Stimulated activated CD4-positive, alpha-beta T cell treated with anti-CD3 and anti-CD28 coated beads, Interleukin-1b, Interleukin-23, amount 100 ng/mL, for 4 hours (primary cell): ENCODE data around the gene SUPV3L1.
"Not testable (repeated sequence)": the region's sequence is repeated elsewhere in the genome, so short reads cannot be mapped to it uniquely, and the experiment has no call there.

Source experiments
- DNase-seq, 2 donors: peaks; one replicate each; pipeline ENCODE4 v3.0.0-alpha.2; 2020; ENCODE audit warnings: low read depth in 2 of 2

The SUPV3L1 gene

DNA sequence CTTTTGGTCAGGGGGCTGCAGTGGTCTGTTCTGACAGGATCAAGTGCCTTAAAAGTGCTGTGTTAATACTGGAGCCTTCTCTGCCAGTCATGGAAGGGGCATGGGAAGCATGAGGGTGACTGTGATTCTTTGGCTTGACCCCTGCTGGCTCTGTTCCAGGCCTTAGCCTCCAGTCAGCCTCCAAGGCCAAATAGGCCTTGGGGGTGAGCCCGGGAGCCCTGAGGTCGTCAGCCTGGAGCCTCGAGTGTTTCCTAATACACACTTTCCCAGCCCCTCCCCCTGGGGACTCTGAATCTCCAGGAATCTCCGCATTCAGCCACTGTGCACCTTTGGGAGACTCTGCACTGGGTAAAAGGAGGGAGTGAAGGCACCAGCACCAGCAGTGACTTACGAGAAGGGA, 50.1 kb downstream of the SUPV3L1 start:
- no peak for DNase-seq

DNA sequence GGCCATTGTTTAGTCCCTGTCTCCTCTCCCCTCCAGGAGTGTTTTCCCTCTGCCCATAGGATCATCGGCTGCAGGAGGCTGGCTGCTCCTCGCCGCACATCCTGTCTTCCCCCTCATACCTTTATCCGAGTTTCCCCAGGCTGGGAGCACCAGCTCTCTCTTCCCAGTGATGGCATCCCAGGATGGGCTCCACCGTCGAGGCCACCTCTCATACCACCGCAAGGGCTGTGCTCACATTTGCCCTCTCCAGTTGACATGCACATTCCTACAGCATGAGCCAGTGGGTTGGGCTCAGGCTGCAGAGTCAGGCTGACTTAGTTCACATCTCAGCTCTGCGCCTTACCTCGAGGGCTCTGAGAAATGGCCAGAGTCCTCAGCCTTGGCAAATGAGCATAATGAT, 52.2 kb downstream of the SUPV3L1 start:
- no peak for DNase-seq

DNA sequence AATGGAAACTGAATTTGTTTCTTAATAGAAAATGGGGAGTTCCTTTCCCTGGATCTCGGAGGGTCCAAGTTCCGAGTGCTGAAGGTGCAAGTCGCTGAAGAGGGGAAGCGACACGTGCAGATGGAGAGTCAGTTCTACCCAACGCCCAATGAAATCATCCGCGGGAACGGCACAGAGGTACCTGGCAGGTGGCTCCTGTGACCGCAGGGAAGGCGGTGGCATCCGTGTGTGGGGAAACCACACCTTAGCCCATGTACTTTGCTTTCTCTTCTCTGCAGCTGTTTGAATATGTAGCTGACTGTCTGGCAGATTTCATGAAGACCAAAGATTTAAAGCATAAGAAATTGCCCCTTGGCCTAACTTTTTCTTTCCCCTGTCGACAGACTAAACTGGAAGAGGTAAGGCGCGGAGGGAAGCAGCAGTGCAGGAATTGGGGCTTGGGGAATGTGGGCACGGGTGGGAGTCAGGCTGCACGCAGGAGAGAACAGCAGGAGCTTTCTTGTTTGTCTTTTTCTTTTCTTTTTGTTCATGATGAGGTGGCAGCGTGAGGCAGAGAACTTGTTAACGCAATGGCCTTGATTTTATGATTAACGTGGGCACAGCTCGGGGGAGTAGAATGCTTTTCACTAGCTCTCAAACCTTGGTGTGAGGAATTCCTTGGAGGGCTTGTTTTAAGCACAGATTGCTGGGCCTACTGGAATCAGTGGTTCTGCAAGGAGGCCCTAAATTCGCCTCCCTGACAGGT, 52.9 kb downstream of the SUPV3L1 start:
- DNase-seq: no peak

DNA sequence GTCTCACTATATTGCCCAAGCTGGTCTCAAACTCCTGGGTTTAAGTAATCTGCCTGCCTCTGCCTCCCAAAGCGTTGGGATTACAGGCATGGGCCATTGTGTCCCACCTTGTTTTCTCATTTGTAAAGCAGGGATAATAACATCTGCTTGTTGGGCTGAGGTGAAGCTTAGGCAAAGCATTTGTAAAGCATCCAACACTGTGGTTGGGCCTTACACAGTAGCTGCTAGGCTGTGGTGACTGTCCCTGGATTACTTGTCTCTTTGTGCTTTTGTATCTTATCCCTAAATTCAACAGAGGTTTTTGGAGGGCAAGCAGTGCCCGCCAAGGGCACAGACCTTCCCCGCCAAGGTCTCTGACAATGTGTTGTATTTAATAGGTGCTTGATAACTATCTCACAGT, 54.4 kb downstream of the SUPV3L1 start:
- DNase-seq: no peak

GRCh38 chr10:69237528-69238159, 57.6 kb downstream of the SUPV3L1 start:
- DNase-seq: peak; percentile 84 to 90

DNA sequence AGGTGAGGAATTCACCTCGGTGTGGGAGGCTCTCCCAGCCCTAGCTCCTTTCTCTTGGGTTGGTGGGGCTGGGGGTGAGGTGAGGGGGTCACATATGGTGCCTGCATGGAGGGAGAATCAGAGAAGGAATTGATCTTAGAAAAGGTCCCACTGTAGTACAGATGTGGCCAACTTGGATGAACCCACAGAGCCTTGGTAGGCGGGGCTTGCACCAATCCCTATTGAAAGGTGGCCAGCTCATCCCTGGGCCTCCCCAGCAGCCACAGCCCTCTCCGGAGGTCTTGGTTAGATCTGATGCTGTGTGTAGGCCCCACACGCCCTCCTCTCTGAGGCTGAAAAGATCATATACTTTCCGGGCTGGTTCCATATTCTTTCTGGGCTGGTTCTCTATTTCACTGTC, 59.1 kb downstream of the SUPV3L1 start:
- no peak for DNase-seq

GRCh38 chr10:69239816-69240434, 59.9 kb downstream of the SUPV3L1 start:
- no peak for DNase-seq

GRCh38 chr10:69240455-69240854, 60.4 kb downstream of the SUPV3L1 start:
- DNase-seq: no peak

- DNase-seq: no peak
These were observed 61.5 kb downstream of the SUPV3L1 start for GRCh38 chr10:69241575-69241974.

GRCh38 chr10:69242040-69242851, 62.2 kb downstream of the SUPV3L1 start:
- no peak for DNase-seq

- DNase-seq: no peak
These were observed 62.8 kb downstream of the SUPV3L1 start for GRCh38 chr10:69242852-69243212.

- no peak for DNase-seq
These were observed 63.8 kb downstream of the SUPV3L1 start for GRCh38 chr10:69243817-69244216.

- no peak for DNase-seq
These were observed 66.0 kb downstream of the SUPV3L1 start for GRCh38 chr10:69246036-69246435.

DNA sequence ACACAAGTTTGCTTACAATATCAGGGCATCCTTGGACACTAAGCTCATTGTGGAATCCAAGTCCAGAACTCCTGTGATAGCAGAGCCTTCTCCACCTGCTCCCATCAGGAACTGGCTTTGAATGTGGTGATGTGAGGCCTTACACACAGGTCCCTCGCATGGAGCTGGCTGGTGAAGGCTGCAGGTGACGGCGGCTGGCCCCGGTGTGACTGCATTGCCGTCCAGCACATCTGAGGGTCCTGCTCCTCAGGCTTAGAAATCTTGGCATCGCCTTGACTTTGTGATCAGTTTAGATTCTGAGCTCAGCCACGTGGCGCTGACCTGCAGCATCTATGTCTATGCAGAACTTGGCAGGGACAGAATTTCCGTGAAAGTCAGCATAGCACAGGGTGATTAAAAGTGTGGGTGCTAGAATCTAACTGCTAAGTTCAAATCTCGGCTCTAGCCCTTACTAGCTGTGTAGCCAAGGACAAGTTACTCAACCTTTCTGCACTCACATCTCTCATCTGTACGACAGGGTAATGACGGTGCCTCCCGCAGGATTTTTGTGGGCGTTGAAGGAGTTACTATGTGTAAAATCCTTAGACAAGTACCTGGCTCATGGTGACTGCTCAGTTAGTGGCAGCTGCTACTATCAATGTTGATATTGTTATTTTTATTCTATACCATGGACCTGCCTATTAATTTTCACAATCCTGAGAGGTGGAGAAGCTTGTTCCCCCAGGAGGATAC, 66.7 kb downstream of the SUPV3L1 start:
- no peak for DNase-seq

GRCh38 chr10:69247313-69247710, 67.3 kb downstream of the SUPV3L1 start:
- no peak for DNase-seq

GRCh38 chr10:69248117-69248730, 68.2 kb downstream of the SUPV3L1 start:
- DNase-seq: no peak

GRCh38 chr10:69250041-69250440, 70.0 kb downstream of the SUPV3L1 start:
- no peak for DNase-seq

DNA sequence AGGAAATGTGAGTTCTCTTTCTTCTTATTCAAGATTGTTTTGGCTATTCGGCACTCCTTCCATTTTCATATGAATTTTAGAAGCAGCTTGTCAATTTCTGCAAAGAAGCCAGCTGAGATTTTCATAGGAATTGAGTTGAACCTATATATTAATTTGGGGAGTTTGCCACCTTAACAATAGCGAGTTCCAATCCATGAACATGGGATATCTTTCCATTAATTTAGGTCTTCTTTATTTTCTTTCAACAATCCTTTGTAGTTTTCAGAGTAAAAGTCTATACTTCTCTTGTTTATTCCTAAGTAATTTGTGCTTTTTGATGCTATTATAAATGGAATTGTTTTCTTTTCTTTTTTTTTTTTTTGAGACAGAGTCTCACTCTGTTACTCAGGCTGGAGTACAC, 71.4 kb downstream of the SUPV3L1 start:
- not testable (repeated sequence) for DNase-seq

- no peak for DNase-seq
These were observed 73.1 kb downstream of the SUPV3L1 start for GRCh38 chr10:69253171-69253570.

- DNase-seq: no peak
These were observed 74.8 kb downstream of the SUPV3L1 start for GRCh38 chr10:69254877-69255276.
